Endothelial cell (in vitro differentiated cells): ENCODE data around the gene GFY. TPM values are rescaled to one million over a fixed set of nuclear protein-coding genes. Genes with fewer than 3 reads are reported as not detected.

Source experiments
- DNase-seq: peaks from one replicate; pipeline ENCODE4 v3.0.0; 2021; ENCODE audit warnings: low spot score
- H3K27ac Mint-ChIP-seq: one replicate; pipeline ENCODE4 v1.8.0; 2021; ENCODE audit warnings: mixed read lengths, inconsistent platforms; ENCODE audit not compliant: unreplicated experiment
- H3K27me3 Mint-ChIP-seq: one replicate; pipeline ENCODE4 v1.8.0; 2021; ENCODE audit warnings: mild to moderate bottlenecking, moderate library complexity, mixed read lengths, inconsistent platforms; ENCODE audit not compliant: unreplicated experiment
- H3K36me3 Mint-ChIP-seq: one replicate; pipeline ENCODE4 v1.8.0; 2021; ENCODE audit warnings: mild to moderate bottlenecking, low read depth, mixed read lengths, inconsistent platforms; ENCODE audit not compliant: unreplicated experiment
- H3K4me1 Mint-ChIP-seq: one replicate; pipeline ENCODE4 v1.8.0; 2021; ENCODE audit warnings: mild to moderate bottlenecking, mixed read lengths, inconsistent platforms; ENCODE audit not compliant: unreplicated experiment
- H3K4me3 Mint-ChIP-seq: one replicate; pipeline ENCODE4 v1.8.0; 2021; ENCODE audit warnings: mild to moderate bottlenecking, mixed read lengths, inconsistent platforms; ENCODE audit not compliant: unreplicated experiment
- H3K9me3 Mint-ChIP-seq: one replicate; pipeline ENCODE4 v1.8.0; 2021; ENCODE audit warnings: mixed read lengths, inconsistent platforms; ENCODE audit not compliant: unreplicated experiment
- CTCF ChIP-seq: fragments of 200-600 bp; sonication (generic); IDR thresholded peaks from one replicate; pipeline ENCODE4 v1.5.0; 2021; ENCODE audit warnings: antibody characterized with exemption; ENCODE audit not compliant: unreplicated experiment
- total RNA-seq: library from RNA; stranded (reverse); fragmentation: NEBNext Ultra II Directional; extraction: Animal tissue kit (Norgen Biotek cat#: 25700); gene quantifications from one replicate; pipeline ENCODE4 v1.2.1, GENCODE V29; 2021; ENCODE audit not compliant: unreplicated experiment

GFY gene
- total RNA-seq, 1 donor from 2014 or later, result not detected

- TF ChIP-seq CTCF, result peak; percentile 14
- Mint-ChIP-seq H3K4me1 (peaks cover 10% of the 10 kb centered on the region), H3K4me3 (no peak overlapping the region), H3K36me3 (peaks cover 23% of the 10 kb centered on the region), H3K27me3 (peaks cover 43% of the 10 kb centered on the region), H3K9me3 (no peaks in the 10 kb centered on the region), H3K27ac (no peak overlapping the region)
- DNase-seq, result no peak
These were observed 5.6 kb downstream of the GFY start for GRCh38 chr19:49430678-49431329.

- H3K9me3 Mint-ChIP-seq, result no peaks in the 10 kb centered on the region
- H3K36me3 Mint-ChIP-seq, result peaks cover 23% of the 10 kb centered on the region
- peaks cover 46% of the 10 kb centered on the region for H3K27me3 Mint-ChIP-seq
- peaks cover 9% of the 10 kb centered on the region for H3K4me1 Mint-ChIP-seq
- H3K27ac Mint-ChIP-seq, result no peak overlapping the region
- H3K4me3 Mint-ChIP-seq, result no peak overlapping the region
- no peak for DNase-seq
- TF ChIP-seq CTCF, result no peak
These were observed 6.2 kb downstream of the GFY start for GRCh38 chr19:49431330-49431749.

- Mint-ChIP-seq H3K4me1 (no peaks in the 10 kb centered on the region), H3K9me3 (no peaks in the 10 kb centered on the region), H3K36me3 (peaks cover 15% of the 10 kb centered on the region), H3K4me3 (no peak overlapping the region), H3K27ac (no peak overlapping the region), H3K27me3 (peaks cover 41% of the 10 kb centered on the region)
- no peak for TF ChIP-seq CTCF
- no peak for DNase-seq
These were observed 7.2 kb downstream of the GFY start for GRCh38 chr19:49432141-49433073.

- no peaks in the 10 kb centered on the region for H3K9me3 Mint-ChIP-seq
- TF ChIP-seq CTCF, result no peak
- H3K4me1 Mint-ChIP-seq, result no peaks in the 10 kb centered on the region
- H3K36me3 Mint-ChIP-seq, result peaks cover 15% of the 10 kb centered on the region
- DNase-seq, result no peak
- H3K27me3 Mint-ChIP-seq, result peaks cover 47% of the 10 kb centered on the region
- no peak overlapping the region for H3K4me3 Mint-ChIP-seq
- no peak overlapping the region for H3K27ac Mint-ChIP-seq
These were observed 8.2 kb downstream of the GFY start for GRCh38 chr19:49433240-49433901.
